ENCODE measurements around the gene THAP10. TPM values are rescaled to one million over a fixed set of nuclear protein-coding genes. Genes with fewer than 3 reads are reported as not detected.
A peak's percentile ranks its signal among the peaks of the same experiment; 100 is the strongest.

Gene THAP10
- total and polyA plus RNA-seq, 9 donors: 1.5 to 3.5 (median 2.3) TPM

GRCh38 chr15:70854666-70854976, 37.6 kb downstream of the THAP10 start:
- DNase-seq: peak; percentile 84
- H3K4me3 ChIP-seq (ENCODE audit: low read length): peak overlapping the region; percentile 69
- peak overlapping the region; percentile 87 for H3K27ac ChIP-seq (ENCODE audit: low read length)
- H3K36me3 ChIP-seq (ENCODE audit: control insufficient read depth, insufficient read depth, low read length): peaks cover 9% of the 10 kb centered on the region
- 38% methylated on average over 3 of the region's 4 CpGs for WGBS (ENCODE audit: insufficient coverage)
- H3K9me3 ChIP-seq (replicated peaks; ENCODE audit: control insufficient read depth, low read depth, low read length): no peaks in the 10 kb centered on the region
- peaks cover 46% of the 10 kb centered on the region for H3K4me1 ChIP-seq (ENCODE audit: control insufficient read depth, insufficient read depth, low read length)
- no peaks in the 10 kb centered on the region for H3K27me3 ChIP-seq (ENCODE audit: control insufficient read depth, insufficient read depth, low read length)

GRCh38 chr15:70853973-70854665, 38.1 kb downstream of the THAP10 start, which contains the start of gene LARP6:
Gene LARP6, minus strand, starts transcription at chr15:70854157. Its CDS starts 69 bp downstream, at chr15:70854088.
- H3K4me3 ChIP-seq (ENCODE audit: low read length): peak within 1 kb of the TSS; percentile 69
- peak within 1 kb of the TSS; percentile 87 for H3K27ac ChIP-seq (ENCODE audit: low read length)
- H3K36me3 ChIP-seq (ENCODE audit: control insufficient read depth, insufficient read depth, low read length): peaks cover 9% of the 10 kb centered on the region
- no peaks in the 10 kb centered on the region for H3K27me3 ChIP-seq (ENCODE audit: control insufficient read depth, insufficient read depth, low read length)
- WGBS (ENCODE audit: insufficient coverage): under 1% methylated on average over 73 of the region's 78 CpGs
- H3K9me3 ChIP-seq (replicated peaks; ENCODE audit: control insufficient read depth, low read depth, low read length): no peaks in the 10 kb centered on the region
- H3K4me1 ChIP-seq (ENCODE audit: control insufficient read depth, insufficient read depth, low read length): peaks cover 41% of the 10 kb centered on the region
- DNase-seq: peak; percentile 78

- Histone ChIP-seq H3K27me3 (ENCODE audit: control insufficient read depth, insufficient read depth, low read length) (no peaks in the 10 kb centered on the region), H3K4me1 (ENCODE audit: control insufficient read depth, insufficient read depth, low read length) (peaks cover 37% of the 10 kb centered on the region), H3K27ac (ENCODE audit: low read length) (peak overlapping the region; percentile 71), H3K4me3 (ENCODE audit: low read length) (peak overlapping the region; percentile 65), H3K36me3 (ENCODE audit: control insufficient read depth, insufficient read depth, low read length) (peaks cover 9% of the 10 kb centered on the region), H3K9me3 (replicated peaks; ENCODE audit: control insufficient read depth, low read depth, low read length) (no peaks in the 10 kb centered on the region)
- whole genome bisulfite sequencing (ENCODE audit: insufficient coverage): under 1% methylated on average over 51 of the region's 54 CpGs
- DNase-seq: peak; percentile 74
Observed at GRCh38 chr15:70853318-70853972, 38.8 kb downstream of the THAP10 start.

- no peaks in the 10 kb centered on the region for H3K9me3 ChIP-seq (replicated peaks; ENCODE audit: control insufficient read depth, low read depth, low read length)
- H3K4me1 ChIP-seq (ENCODE audit: control insufficient read depth, insufficient read depth, low read length): peaks cover 37% of the 10 kb centered on the region
- DNase-seq: peak; percentile 32
- H3K4me3 ChIP-seq (ENCODE audit: low read length): peak overlapping the region; percentile 65
- H3K27ac ChIP-seq (ENCODE audit: low read length): no peak overlapping the region
- peaks cover 9% of the 10 kb centered on the region for H3K36me3 ChIP-seq (ENCODE audit: control insufficient read depth, insufficient read depth, low read length)
- no peaks in the 10 kb centered on the region for H3K27me3 ChIP-seq (ENCODE audit: control insufficient read depth, insufficient read depth, low read length)
- WGBS (ENCODE audit: insufficient coverage): 50% methylated on average over 4 of the region's 11 CpGs
Observed at GRCh38 chr15:70852501-70853317, 39.5 kb downstream of the THAP10 start.

- no peak overlapping the region for H3K27ac ChIP-seq (ENCODE audit: low read length)
- DNase-seq: no peak
- H3K36me3 ChIP-seq (ENCODE audit: control insufficient read depth, insufficient read depth, low read length): peaks cover 9% of the 10 kb centered on the region
- H3K4me3 ChIP-seq (ENCODE audit: low read length): no peak overlapping the region
- no peaks in the 10 kb centered on the region for H3K27me3 ChIP-seq (ENCODE audit: control insufficient read depth, insufficient read depth, low read length)
- WGBS (ENCODE audit: insufficient coverage): 95% methylated on average over 6 of the region's 6 CpGs
- H3K9me3 ChIP-seq (replicated peaks; ENCODE audit: control insufficient read depth, low read depth, low read length): no peaks in the 10 kb centered on the region
- H3K4me1 ChIP-seq (ENCODE audit: control insufficient read depth, insufficient read depth, low read length): peaks cover 30% of the 10 kb centered on the region
Observed at GRCh38 chr15:70851889-70852288, 40.3 kb downstream of the THAP10 start.

- peaks cover 2% of the 10 kb centered on the region for H3K36me3 ChIP-seq (ENCODE audit: control insufficient read depth, insufficient read depth, low read length)
- H3K4me3 ChIP-seq (ENCODE audit: low read length): no peak overlapping the region
- 93% methylated on average over 2 of the region's 6 CpGs for WGBS (ENCODE audit: insufficient coverage)
Observed at GRCh38 chr15:70845602-70846360, 46.5 kb downstream of the THAP10 start.

GRCh38 chr15:70837476-70837875, 54.8 kb downstream of the THAP10 start:
- peaks cover 19% of the 10 kb centered on the region for H3K36me3 ChIP-seq (ENCODE audit: control insufficient read depth, insufficient read depth, low read length)
- no peaks in the 10 kb centered on the region for H3K27me3 ChIP-seq (ENCODE audit: control insufficient read depth, insufficient read depth, low read length)
- no peak for DNase-seq
- H3K4me1 ChIP-seq (ENCODE audit: control insufficient read depth, insufficient read depth, low read length): peaks cover 13% of the 10 kb centered on the region
- H3K27ac ChIP-seq (ENCODE audit: low read length): no peak overlapping the region
- WGBS (ENCODE audit: insufficient coverage): 100% methylated on average over 1 of the region's 2 CpGs
- H3K9me3 ChIP-seq (replicated peaks; ENCODE audit: control insufficient read depth, low read depth, low read length): no peaks in the 10 kb centered on the region
- H3K4me3 ChIP-seq (ENCODE audit: low read length): no peak overlapping the region

More at GRCh38 chr15:70845602-70846360, 46.5 kb downstream of the THAP10 start:
- no peaks in the 10 kb centered on the region for H3K27me3 ChIP-seq (ENCODE audit: control insufficient read depth, insufficient read depth, low read length)
- no peaks in the 10 kb centered on the region for H3K9me3 ChIP-seq (replicated peaks; ENCODE audit: control insufficient read depth, low read depth, low read length)
- no peaks in the 10 kb centered on the region for H3K4me1 ChIP-seq (ENCODE audit: control insufficient read depth, insufficient read depth, low read length)
- no peak overlapping the region for H3K27ac ChIP-seq (ENCODE audit: low read length)
- no peak for DNase-seq

- H3K36me3 ChIP-seq (ENCODE audit: control insufficient read depth, insufficient read depth, low read length): peaks cover 33% of the 10 kb centered on the region
- H3K27ac ChIP-seq (ENCODE audit: low read length): no peak overlapping the region
- no peaks in the 10 kb centered on the region for H3K27me3 ChIP-seq (ENCODE audit: control insufficient read depth, insufficient read depth, low read length)
- H3K4me1 ChIP-seq (ENCODE audit: control insufficient read depth, insufficient read depth, low read length): peaks cover 13% of the 10 kb centered on the region
- WGBS (ENCODE audit: insufficient coverage): no CpG with 5 or more reads among the region's 3 CpGs
- H3K9me3 ChIP-seq (replicated peaks; ENCODE audit: control insufficient read depth, low read depth, low read length): no peaks in the 10 kb centered on the region
- no peak overlapping the region for H3K4me3 ChIP-seq (ENCODE audit: low read length)
- DNase-seq: no peak
Observed at GRCh38 chr15:70835841-70836240, 56.4 kb downstream of the THAP10 start.

GRCh38 chr15:70835415-70835814, 56.8 kb downstream of the THAP10 start:
- peaks cover 33% of the 10 kb centered on the region for H3K36me3 ChIP-seq (ENCODE audit: control insufficient read depth, insufficient read depth, low read length)
- peak; percentile 37 for DNase-seq
- H3K9me3 ChIP-seq (replicated peaks; ENCODE audit: control insufficient read depth, low read depth, low read length): no peaks in the 10 kb centered on the region
- 70% methylated on average over 3 of the region's 6 CpGs for whole genome bisulfite sequencing (ENCODE audit: insufficient coverage)
- H3K4me1 ChIP-seq (ENCODE audit: control insufficient read depth, insufficient read depth, low read length): peaks cover 13% of the 10 kb centered on the region
- no peak overlapping the region for H3K4me3 ChIP-seq (ENCODE audit: low read length)
- H3K27ac ChIP-seq (ENCODE audit: low read length): no peak overlapping the region
- H3K27me3 ChIP-seq (ENCODE audit: control insufficient read depth, insufficient read depth, low read length): no peaks in the 10 kb centered on the region
